ENCODE measurements around the gene UBL3.

UBL3 gene

DNA sequence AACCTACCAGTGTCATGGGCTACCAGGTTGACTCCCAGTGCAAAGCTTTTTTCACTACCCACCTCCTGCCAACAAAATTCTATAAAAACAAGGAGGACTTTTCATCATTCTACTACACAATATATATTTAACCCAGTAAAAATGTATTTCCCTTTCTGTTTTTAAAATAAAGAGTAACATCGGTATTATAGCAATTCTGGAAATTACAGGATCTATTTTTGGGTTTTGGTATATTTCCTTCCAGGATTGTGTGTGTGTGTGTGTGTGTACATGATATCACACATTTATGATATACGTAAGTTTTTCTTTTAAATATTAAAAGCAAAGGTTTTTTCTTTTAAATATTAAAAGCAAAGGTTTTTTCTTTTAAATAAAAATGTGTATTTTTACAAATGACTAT is 6.0 kb upstream of the UBL3 start:
- DNase-seq: no peak

- DNase-seq: no peak
Observed at GRCh38 chr13:29855784-29856183, 5.4 kb upstream of the UBL3 start.

DNA sequence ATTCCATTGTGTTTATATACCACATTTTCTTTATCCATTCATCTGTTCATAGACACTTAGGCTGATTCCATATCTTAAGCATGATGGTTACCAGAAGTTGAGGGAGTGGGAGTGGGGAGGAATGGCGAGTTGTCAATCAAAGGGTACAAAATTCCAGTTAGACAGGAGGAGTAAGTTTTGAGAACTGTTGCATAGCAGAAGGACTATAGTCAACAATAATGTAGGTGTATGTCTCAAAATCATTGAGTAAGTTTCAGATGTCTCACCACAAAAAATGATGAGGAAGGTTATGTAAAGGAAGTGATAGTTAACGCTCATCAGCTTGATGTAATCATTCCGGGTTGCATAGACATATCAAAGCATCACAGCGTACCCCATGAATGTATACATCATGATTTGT is 4.6 kb upstream of the UBL3 start:
- no peak for DNase-seq

DNA sequence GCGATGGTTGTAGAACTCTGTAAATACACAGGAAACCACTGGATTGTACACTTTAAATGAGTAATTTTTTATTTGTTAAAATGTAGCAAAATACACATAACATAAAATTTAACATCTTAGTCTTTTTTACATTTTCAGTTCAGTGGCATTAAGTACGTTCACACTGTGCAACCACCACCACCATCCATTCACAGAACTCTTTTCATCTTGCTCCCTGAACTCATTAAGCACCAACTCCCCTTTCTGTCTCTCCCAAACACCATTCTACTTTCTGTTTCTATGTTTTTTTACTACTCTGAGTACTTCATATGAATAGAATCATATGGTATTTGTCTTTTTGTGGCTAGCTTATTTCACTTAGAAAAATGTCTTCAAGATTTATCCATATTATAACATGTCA is 2.7 kb upstream of the UBL3 start:
- no peak for DNase-seq

DNA sequence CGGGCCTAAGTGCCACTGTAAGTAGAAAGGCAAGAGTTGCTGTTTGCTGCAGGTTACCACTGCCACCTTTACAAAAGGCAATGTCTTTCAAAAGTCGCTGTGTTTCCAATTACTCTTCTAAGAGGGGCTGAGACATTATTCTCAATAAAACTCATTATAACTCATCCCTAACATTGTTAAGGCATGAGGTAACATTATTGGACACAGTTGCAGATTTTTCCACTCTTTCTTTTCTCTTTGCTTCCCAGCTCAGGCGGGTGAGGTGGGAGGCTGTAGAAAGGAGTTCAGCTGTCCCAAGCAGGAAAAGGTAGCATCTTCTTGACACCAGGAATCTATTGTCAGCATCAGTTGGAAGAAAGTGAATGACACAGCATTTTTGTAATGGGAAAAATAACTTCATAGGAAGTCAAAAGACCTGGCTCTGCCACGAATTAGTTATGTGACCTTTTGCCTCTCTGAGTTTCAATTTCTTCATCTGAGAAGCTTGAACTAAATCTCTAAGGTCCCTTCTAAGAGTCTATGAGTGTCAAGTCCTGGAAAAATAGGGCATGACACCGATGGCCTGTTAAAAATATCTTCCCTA is 2.1 kb upstream of the UBL3 start:
- DNase-seq: no peak

- peak; percentile 31 to 47 for DNase-seq
Observed at GRCh38 chr13:29849731-29850212, 645 bp downstream of the UBL3 start.

DNA sequence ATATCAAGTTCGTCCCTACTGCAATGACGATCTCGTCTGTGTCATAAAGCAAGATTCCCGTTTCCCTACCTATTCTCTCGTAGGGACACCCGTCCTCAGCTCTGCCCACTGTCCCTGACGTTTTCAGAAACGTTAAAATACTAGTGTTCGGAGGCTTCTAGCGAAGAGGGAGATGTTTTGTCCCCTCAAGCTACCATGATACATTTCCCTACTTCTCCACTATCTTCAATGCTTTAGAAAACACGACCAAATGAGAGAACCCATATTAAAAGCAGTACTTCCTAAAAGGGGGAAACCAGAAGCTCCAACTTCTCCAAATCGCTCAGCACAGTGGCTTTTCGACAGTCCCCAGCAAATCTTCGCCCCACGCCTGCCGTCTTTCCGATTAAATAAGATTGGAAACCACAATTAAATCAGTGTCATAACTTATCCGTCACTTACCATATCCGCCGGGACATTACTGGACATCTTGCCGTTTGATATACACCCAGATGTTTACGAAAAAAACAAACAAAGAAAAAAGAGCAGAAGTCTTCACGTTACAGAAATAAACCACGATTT is 1.3 kb downstream of the UBL3 start:
- peak; percentile 33 to 45 for DNase-seq

DNA sequence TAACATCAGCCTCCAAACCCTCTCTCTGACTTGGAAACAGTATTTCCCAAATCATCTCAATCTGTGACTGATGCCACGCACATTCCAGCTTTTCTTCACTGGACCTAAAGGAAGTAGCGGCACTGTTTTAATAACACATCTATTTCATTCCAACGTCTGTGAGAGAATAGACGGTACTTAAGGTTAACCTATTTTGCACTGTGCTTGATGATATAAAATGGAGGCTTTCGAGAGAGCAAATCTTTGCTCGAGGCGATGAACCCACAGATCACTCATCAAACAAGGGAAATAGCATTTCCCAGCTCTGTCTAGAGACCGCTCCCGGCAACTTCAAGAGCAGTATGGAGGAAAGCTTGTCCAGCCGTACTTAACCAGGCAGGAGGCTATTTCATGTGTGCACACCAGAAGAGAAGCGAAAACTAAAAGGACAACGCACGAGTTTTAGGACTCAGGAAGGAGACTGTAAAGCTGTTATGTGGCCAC is 2.9 kb downstream of the UBL3 start:
- peak in 1 of 2 donors; percentile 15 for DNase-seq

- no peak for DNase-seq
Observed at GRCh38 chr13:29846475-29847256, 3.8 kb downstream of the UBL3 start.

DNA sequence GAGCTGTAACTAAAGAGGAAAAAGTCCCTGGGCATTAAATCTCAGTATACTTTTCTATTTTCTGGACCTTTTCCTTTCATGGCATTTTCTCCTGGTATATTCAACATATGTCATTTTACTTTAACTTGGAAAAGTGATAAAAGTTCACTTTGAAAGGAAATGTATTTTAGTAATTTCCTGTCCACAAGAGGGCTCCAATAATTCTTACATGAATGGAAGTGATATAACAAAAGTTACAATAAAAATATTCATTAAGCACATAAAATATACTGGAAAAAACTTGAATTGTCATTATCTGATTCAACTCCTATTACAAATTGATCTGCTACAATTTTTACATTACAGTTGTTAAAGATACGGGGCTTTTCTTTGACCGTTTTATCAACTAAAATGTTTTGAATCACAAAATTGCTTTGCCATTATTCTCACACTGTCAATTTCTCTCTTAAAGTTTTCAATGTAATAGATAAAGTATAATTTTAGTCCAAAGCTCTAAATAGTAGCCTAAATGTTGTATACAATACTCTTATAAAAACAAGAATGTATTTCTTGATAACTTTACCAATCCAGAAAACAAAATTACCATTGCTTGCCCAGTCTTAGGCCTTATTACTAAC is 4.9 kb downstream of the UBL3 start:
- peak in 1 of 2 donors; percentile 24 for DNase-seq

DNA sequence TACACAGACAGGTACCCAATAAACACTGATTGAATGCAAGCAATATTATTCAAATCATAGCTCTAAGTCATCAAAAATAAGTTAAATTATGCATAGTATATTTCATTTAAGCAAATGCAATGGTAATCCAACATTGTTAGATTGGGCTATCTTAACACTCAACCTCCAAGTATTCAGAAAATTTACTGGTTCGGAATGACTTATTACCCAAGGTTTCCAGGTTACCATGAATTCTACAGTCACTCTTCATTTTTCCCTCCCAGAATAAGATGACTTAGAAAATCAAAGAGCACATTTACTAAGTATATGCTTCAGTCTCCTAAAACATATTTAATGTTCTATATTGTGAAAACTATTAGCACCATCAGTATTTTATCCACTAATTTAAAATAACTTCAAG is 6.0 kb downstream of the UBL3 start:
- DNase-seq: no peak

DNA sequence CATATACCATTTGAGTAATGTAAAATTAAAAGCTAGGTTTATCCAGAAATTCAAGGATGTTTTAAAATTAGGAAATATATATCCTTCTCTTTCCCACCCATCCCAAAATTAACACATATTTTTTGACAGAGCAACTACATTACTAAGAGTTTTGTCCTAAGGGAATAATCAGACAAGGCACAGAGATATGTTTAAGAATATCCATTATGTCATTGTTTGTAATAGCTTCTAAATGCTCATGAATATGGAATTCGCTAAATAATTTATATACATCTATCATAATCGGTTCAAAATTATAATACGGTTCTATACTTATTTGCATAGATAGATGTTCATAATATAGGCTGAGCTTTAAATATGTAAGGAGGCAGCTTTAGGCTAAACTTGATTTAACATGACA is 9.8 kb downstream of the UBL3 start:
- DNase-seq: no peak

GRCh38 chr13:29835280-29836061 is 14.9 kb downstream of the UBL3 start:
- DNase-seq: no peak

DNA sequence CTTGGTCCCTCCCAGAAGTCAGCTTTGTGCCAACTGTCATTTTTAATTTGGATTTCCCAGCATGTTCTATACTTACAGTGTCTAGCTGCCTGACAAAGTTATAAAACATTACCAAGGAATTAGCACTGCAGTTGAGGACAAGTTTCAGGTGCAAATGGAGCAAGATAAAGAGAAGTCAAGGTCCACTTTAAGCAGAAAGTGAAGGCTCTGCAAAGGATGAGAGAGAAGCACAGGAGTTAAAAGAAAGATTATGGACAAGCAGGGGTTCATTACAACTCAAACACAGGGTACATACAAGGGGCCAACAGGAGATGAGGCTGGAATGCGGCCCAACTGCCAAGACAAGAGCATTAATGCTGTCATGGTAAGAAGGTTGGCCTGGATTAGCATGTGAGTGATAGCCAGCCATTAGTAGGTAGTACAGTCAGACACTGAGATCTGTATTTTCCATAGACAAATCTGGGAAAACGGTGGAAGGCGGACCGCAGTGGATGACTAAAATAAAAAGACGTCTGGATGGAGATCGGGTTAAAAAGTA is 17.6 kb downstream of the UBL3 start:
- no peak for DNase-seq

DNA sequence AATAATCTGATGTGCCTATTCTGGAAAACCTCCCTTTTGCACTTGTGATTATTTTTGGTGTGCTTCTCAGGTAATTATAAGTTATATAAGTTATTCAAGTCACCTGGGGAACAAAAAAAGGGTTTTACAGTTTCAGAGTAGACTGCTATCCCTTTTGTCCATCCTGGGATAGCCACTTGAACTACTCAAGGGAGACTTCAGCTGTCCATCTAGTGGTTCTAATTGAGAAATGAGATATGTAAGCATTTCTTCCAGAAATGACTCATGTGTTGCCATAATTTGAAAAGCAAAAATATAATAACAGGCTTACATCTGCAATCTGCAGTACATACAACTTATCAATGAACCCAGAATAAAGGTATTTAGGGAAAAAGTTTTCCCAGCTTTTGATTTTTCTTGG is 20.4 kb downstream of the UBL3 start:
- no peak for DNase-seq

GRCh38 chr13:29819143-29819542 is 31.3 kb downstream of the UBL3 start:
- no peak for DNase-seq

DNA sequence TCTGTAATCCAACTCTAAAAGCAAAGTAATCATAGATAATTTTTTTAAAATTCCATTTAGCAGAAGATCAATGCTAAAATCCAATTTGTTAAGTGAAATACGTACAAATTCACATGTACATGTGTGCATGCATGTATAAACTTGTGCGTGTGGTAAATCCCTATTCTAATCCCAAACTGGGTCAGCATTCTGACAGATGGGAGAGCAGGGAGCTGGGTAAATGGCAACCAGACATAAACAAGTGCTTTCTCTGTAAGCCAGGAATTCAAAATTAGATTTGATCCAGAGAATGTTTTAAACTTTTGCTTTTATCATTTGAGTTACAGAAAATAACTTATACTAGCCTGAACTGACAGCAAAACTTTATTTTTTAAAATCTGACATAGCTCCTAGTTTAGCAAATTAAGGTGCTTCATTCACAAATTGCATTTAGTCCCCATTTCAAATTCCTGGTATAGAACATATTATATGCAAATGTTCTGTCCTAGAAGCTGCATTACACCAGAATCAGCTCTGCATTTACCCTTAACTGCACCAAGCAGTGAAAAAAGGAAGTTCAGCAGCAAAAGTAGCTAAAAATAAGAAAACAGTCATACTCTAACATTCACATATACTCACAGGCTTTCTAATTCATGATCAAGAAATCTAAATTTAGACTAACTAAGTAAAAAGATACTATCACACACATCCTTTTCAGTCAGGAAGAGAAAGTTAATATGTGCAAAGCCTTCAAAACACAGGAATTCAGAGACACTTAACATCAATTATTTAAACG is 32.6 kb downstream of the UBL3 start:
- DNase-seq: no peak

DNA sequence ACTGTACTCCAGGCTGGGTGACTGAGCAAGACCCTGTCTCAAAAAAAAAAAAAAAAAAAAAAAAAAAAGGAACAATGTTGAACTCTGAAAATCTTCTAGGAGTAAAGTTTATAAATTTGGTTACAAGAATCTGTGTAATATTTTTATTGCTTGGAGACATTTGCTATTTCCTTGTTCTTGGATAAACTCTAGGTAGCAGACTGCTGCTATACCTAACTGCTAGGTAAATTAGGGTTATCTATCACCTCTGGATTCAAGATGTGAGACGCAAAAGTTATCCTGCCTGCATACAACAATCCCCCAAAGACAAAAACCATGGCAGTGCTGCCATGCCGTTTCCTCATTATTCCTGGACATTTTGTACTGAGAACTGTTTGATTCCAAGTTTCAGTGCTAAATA is 33.7 kb downstream of the UBL3 start:
- no peak for DNase-seq

DNA sequence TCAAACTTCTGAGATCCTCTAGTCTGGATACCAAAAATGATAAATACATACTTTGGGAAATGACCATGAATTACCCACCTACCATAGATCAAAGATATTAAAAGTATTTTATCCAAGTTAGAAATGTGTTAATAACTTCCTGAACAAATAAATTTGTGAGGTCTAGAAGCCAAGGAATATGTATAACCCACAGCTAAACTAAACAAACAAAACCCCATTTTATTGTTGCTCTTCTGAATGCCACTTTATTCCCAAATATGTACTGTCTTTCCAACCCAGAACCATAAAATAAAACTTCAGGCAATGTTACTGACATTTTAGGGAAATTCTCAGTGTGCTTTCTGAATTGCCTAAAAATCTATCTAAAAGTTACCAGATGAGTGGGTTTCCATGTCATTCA is 35.1 kb downstream of the UBL3 start:
- no peak for DNase-seq

DNA sequence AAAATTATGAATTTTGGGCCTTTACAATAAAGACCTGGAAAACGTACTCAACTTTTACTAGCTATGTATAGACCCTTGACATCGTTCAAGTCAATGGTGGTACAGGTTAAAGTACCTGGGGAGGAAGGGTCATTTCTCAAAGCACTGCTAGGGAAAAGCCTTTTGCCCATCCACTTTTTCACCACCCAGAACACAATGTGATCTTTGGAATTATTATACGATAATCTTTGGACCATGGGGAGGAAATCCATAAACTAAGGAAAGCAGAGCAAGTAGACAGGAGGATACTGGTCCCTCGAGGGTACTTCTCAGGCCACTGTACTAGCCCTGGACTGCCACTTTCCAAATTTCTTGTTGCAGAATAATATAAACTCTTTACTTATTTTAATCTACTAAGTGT is 39.5 kb downstream of the UBL3 start:
- DNase-seq: no peak

DNA sequence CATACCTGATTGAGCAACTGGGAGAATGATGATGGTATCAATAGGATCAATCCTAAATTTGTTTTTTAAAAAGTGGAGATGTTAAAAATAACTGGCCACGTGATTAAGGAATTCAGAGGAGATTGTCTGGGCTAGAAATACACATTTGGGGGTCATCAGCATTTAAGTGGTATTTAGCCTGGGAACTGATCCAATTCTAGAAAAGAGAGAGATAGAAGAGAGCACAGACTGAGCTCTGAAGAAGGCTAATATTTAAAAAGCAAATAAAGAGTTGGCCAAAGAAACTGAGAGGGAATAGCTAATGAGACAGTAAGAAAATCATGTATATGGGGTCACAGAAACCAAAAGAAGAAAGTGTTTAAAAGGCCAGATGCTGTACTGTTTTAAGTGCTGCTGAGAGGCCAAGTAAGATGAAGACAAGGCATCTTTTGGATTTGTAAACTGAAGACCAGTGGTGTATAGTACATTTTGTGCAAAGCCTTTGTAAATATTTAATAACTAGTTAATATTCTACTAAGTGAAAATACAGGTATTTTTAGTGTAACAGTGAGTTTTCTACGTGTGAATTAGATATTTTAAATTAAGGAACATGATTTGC is 40.2 kb downstream of the UBL3 start:
- no peak for DNase-seq
